GM21367 (cell line): ENCODE measurements around the gene QKI.
"Not testable (repeated sequence)": the region's sequence is repeated elsewhere in the genome, so short reads cannot be mapped to it uniquely, and the experiment has no call there.

ENCODE experiments used
- ATAC-seq: cut with Tn5 transposase; IDR thresholded peaks from one replicate; pipeline ENCODE4 v1.9.1; 2021; ENCODE audit not compliant: unreplicated experiment

QKI gene

DNA sequence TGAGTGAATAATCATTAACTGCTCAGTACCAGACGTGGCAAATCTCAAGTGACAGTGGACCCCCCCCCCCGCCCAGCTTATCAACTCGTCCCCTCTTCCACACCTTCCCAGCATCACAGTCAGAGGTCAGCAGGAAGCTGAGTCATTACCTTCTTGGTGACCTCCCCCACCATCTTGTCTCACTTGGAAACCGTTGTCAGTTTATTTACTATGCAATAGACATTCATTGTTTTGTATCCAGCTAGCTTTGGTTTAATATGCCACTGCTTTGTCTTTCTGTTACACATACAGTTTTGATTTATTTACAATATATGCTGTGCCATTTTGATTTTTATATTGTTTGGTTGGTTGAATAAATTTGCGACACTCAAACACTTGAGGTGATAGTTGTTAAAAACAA, 158.1 kb downstream of the QKI start:
- ATAC-seq, result no peak

DNA sequence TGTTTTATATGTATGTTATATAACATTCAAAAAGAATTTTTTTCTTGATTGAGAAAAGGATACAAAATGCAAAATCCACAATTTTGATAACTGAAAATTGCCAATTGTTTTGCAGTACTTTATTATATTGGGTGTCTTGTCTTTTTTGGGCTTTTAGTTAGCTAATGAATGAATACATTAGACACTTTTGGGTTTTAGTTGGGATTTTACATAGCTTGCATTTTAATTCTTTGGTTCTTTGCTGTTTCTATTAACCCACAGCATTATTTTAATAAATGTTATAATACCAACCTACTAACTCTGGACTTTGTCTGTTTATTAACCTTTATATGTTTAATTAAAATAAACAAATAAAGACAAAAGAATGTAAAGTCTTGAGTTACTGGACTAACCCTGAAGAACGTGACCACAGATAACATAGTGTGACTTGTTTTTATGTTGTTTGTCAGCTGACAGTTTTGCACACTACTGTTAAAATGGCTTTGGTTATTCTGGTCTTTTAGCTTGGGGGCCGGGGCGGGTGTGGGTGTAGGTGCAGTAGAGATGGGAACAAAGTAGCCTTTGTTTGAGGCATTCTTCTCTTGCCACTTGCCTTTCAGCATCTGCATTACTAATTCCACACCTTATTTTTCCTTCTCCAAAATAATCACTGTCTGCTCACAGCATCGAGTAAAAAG, 159.1 kb downstream of the QKI start:
- no peak for ATAC-seq

GRCh38 chr6:163576114-163576513, 161.6 kb downstream of the QKI start:
- ATAC-seq, result no peak

- ATAC-seq, result no peak
Measured at GRCh38 chr6:163577404-163577803, 162.9 kb downstream of the QKI start.

DNA sequence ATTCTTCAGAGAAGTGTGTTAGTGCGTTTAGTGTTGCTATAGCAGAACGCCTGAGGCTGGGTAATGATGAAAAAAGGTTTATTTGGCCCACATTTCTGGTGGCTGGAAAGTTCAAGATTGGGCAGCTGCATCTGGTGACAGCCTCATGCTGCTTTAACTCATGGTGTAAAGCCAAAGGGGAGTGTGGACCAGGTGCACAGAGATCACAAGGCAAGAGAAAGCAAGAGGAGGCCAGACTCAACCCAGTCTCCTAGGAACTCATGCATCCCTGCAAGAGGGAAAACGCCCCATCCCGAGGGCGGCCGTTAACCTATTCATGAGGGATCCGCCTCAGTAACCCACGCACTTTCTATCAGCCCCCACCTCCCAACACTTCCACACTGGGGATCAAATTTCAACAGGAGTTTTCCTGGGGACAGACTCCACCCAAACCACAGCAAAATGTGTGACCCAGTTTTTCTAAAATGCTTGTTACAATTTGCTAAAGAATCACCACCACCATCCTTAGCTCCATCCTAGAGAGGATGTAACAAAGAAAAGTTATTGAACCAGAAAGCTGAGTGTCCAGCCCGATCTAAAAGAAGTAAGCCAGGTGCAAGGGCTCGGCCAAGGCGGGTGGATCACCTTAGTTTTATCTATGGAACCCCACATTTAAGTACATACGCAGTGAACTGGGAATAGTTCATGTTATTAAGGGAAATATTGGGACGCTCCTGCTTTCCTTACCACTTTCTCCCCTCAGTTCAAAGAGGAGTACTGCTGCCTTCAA, 164.8 kb downstream of the QKI start:
- ATAC-seq, result no peak

DNA sequence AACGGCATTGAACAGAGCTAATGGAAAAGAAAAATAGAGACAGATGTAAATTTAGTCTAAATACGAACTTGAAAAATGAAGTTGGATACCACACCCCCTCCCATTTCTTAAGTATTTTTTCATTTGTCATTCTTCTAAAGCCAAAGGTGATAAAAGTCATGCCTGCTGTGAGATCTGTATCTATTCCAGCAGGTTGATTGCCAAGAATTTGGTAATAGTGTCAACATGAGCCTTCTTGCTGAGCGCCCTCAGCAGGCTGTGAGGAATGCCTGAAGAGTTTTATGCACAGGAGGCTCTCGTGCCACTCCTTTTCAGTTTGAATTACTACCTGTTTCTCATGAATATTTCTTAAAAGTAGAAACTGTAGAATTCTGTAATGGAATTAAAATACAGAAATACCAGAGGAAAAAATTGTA, 165.4 kb downstream of the QKI start:
- no peak for ATAC-seq

GRCh38 chr6:163580311-163581030, 166.0 kb downstream of the QKI start:
- no peak for ATAC-seq

- no peak for ATAC-seq
Measured at GRCh38 chr6:163583558-163583957, 169.0 kb downstream of the QKI start.

- ATAC-seq, result no peak
Measured at GRCh38 chr6:163585932-163586437, 171.5 kb downstream of the QKI start.

- ATAC-seq, result no peak
Measured at GRCh38 chr6:163586888-163587287, 172.4 kb downstream of the QKI start.

GRCh38 chr6:163588220-163588919, 173.9 kb downstream of the QKI start:
- no peak for ATAC-seq

GRCh38 chr6:163589387-163589786, 174.9 kb downstream of the QKI start:
- ATAC-seq, result no peak

DNA sequence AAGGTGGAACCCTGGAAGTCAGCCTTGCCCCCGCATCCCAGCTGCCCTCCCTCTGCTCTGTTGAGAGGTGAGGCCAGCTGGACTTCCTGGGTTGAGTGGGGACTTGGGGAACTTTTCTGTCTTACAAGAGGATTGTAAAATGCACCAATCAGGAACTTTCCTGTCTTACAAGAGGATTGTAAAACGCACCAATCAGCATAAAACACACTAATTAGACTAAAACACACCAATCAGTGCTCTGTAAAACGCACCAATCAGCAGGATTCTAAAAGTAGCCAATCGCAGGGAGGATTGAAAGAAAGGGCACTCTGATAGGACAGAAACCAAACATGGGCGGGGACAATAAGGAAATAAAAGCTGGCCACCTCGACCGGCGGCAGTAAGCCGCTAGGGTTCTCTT, 175.6 kb downstream of the QKI start:
- ATAC-seq, result not testable (repeated sequence)

DNA sequence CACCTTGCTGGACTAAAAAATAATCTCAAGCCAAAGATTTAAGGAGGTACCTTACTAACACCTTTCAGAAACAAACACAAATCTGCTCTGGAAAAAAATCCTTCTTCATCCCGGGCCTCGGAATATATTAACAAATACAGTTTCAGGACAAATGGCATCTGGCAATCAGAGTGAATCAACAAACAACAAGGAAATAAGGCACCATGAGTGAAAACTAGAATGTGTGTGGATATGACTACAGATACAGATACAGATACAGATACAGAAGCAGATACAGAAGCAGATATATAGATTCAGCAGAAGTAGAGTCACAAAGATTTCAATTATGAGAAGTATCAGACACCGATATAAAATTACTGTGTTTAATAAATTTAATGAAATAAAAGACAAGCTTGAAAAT, 178.4 kb downstream of the QKI start:
- ATAC-seq, result no peak

- ATAC-seq, result no peak
Measured at GRCh38 chr6:163596174-163596573, 181.7 kb downstream of the QKI start.

DNA sequence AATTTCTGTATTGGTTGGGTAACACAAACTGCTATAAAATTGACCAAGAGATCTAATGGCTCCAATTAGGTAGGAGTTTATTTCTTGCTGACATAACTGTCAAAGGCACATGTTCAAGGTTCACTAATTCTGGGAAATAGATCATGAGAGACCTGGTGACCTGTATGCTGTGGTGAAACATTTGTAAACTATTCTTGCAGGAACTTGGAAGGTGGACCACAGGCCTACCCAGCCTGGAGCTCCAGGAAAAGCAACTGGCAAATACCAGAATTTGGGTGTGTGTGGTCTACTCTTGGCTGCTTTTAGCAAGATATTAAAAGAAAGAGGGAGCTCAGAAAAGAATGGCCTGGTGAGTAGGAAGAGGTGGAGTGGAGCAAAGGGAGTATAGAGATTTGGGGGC, 184.6 kb downstream of the QKI start:
- ATAC-seq, result no peak

- ATAC-seq, result no peak
Measured at GRCh38 chr6:163599684-163600083, 185.2 kb downstream of the QKI start.

DNA sequence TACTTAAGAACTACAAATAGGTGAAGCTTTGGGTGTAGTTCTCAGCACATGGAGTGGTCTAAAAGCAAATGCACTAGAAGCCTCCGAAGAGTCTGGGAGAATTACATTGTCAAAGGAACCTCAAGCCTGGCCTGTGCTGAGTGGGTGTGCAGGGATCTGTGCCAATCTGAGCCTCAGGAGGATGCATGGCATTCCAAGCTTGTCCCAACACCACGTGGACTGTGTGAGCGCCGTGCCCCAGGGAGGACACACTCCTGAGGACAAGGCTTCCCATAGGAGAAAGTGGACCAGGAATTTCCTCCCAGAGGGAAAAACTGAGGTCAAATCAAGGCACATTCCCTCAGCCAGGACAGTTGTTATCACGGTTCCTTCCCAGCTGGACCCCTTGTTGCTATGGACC, 185.8 kb downstream of the QKI start:
- no peak for ATAC-seq

DNA sequence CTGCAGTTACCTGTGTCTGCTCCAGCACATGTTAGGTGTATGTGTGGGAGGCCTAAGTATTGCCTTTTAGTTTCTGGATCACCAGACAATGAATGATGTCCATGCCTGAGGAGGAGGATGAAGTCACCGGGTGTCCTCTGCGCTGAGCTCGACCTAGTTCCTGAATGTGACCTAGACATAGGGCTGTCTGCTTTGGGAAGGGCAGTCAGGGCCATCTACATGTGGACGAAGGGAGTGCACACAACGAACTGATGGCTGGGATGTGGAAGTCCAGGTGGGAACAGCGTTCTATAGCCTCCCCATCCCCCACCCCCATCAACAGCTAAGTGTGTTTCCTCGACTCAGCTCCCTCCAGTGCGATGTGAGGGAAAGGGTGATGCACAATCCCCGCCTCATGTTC, 186.3 kb downstream of the QKI start:
- ATAC-seq, result no peak

DNA sequence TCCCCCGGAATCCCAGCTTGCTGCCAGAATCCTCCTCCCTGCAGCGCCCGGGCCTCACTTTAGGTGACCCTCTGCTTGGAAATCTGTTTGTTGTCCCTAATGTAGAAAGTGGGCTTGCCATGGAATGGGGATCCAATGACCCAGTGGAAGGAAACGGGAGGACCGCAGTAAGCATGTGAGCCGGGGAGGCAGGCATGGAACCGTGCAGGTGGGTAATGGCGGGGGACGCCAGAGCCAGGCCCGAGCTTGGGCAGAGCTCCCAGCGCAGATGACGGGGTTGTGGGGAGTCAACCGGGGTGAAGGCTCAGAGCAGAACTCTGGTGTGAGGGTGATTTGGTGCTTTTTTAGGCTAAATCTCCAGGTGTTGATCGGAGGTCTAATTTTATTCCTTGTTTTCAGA, 188.3 kb downstream of the QKI start:
- ATAC-seq, result no peak

DNA sequence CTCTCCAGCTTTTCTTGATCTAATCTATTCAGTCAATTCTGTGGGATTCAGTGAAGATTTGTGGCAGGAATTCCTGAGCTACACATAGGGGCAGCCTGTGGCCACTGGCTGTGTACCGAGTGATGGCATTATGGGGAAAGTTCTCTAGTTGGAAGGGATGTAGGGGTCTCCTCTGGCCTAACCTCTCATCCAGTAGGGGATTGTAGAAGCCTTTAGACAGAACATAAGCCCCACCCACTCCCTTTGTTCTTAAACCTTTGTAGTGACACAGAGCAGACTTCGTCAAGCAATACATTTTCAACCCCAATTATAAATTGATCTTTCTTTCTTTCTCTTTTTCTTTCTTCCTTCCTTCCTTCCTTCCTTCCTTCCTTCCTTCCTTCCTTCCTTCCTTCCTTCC, 188.9 kb downstream of the QKI start:
- no peak for ATAC-seq
